Mammary epithelial cell (primary cell): ENCODE measurements around the gene NCEH1.

ENCODE experiments used
- EZH2 ChIP-seq: IDR thresholded peaks from 2 replicates; pipeline ENCODE4 v1.6.1; 2012; ENCODE audit warnings: low read length, inconsistent platforms, borderline replicate concordance
- TF ChIP-seq, protein P1 (sequence below), 2 donors: IDR thresholded peaks in 1 of 2; conservative IDR thresholded peaks in 1 of 2; 2 replicates each; pipeline ENCODE4 v1.5.1; 2011 to 2012; ENCODE audit warnings: inconsistent platforms in 2 of 2, low read length in 2 of 2, mild to moderate bottlenecking in 2 of 2, control low read depth in 1 of 2, low read depth in 1 of 2; ENCODE audit not compliant: insufficient read depth in 1 of 2; ENCODE audit errors: extremely low read depth in 1 of 2

DNA sequence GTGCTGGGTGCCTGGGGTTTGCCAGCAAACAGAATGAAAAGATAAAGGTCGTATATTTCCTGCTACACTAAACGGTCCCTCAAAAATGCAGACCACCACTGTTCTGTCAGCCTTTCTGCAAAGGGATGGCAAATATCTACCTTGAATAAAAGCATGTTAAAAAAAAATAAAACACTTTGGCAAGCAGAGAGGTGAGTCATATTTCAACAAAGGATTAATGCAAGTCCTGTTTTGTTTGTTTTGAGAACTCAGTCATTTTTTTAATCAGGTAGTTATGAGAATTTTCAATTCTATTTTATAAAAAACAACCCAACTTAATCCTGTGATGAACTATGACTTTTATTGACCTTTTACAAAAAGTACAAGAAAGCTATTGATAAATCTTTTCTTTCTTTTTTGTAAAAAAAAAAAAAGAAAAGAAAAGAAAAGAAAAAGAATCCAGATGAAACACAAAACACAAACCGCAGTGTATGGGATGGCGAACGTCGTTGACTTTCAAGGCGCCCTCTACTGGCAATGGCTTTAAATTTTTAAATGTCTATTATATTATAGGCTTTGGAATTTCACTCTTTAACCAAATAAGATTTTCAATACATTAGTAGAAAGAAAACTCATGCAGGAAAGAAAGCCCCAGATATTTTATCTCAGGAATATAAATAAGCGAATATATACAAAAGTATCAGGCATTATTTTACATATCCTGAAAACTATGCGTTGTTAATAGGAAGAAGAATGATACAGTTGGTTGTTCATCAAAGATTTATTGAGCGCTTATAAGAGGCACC is 87.8 kb downstream of the NCEH1 start:
- TF ChIP-seq, protein P1, sequence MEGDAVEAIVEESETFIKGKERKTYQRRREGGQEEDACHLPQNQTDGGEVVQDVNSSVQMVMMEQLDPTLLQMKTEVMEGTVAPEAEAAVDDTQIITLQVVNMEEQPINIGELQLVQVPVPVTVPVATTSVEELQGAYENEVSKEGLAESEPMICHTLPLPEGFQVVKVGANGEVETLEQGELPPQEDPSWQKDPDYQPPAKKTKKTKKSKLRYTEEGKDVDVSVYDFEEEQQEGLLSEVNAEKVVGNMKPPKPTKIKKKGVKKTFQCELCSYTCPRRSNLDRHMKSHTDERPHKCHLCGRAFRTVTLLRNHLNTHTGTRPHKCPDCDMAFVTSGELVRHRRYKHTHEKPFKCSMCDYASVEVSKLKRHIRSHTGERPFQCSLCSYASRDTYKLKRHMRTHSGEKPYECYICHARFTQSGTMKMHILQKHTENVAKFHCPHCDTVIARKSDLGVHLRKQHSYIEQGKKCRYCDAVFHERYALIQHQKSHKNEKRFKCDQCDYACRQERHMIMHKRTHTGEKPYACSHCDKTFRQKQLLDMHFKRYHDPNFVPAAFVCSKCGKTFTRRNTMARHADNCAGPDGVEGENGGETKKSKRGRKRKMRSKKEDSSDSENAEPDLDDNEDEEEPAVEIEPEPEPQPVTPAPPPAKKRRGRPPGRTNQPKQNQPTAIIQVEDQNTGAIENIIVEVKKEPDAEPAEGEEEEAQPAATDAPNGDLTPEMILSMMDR (conservative IDR thresholded peaks at IDR 0.05 in 1 of 2, IDR thresholded peaks at IDR 0.05 in 1 of 2; ENCODE audit: extremely low read depth in 1 of 2, insufficient read depth in 1 of 2, low read depth in 1 of 2, low read length in 2 of 2): peak; percentile 66 to 71
- no peak for TF ChIP-seq EZH2
